ENCODE results near the gene DEPDC1.
"Not testable (repeated sequence)": the region's sequence is repeated elsewhere in the genome, so short reads cannot be mapped to it uniquely, and the experiment has no call there.

The DEPDC1 gene

GRCh38 chr1:68496680-68497357 is at the start of gene DEPDC1:
Gene DEPDC1 (minus strand): TSS chr1:68497082. CDS start chr1:68496999, 83 bp downstream.
- DNase-seq (ENCODE audit: low read depth) = peak; percentile 56

- DNase-seq (ENCODE audit: low read depth) = no peak
Measured at GRCh38 chr1:68544651-68545050, 47.8 kb upstream of the DEPDC1 start.

GRCh38 chr1:68542586-68542985 is 45.7 kb upstream of the DEPDC1 start:
- DNase-seq (ENCODE audit: low read depth) = no peak

- DNase-seq (ENCODE audit: low read depth) = no peak
Measured at GRCh38 chr1:68538941-68539340, 42.1 kb upstream of the DEPDC1 start.

GRCh38 chr1:68528243-68528642 is 31.4 kb upstream of the DEPDC1 start:
- no peak for DNase-seq (ENCODE audit: low read depth)

- DNase-seq (ENCODE audit: low read depth) = no peak
Measured at GRCh38 chr1:68525781-68526180, 28.9 kb upstream of the DEPDC1 start.

GRCh38 chr1:68521286-68521685 is 24.4 kb upstream of the DEPDC1 start:
- no peak for DNase-seq (ENCODE audit: low read depth)

- no peak for DNase-seq (ENCODE audit: low read depth)
Measured at GRCh38 chr1:68516066-68516465, 19.2 kb upstream of the DEPDC1 start.

GRCh38 chr1:68511254-68511653 is 14.4 kb upstream of the DEPDC1 start:
- DNase-seq (ENCODE audit: low read depth) = no peak

- DNase-seq (ENCODE audit: low read depth) = no peak
Measured at GRCh38 chr1:68506386-68506785, 9.5 kb upstream of the DEPDC1 start.

- DNase-seq (ENCODE audit: low read depth) = no peak
Measured at GRCh38 chr1:68503085-68503484, 6.2 kb upstream of the DEPDC1 start.

GRCh38 chr1:68497358-68497698 is 446 bp upstream of the DEPDC1 start:
- no peak for DNase-seq (ENCODE audit: low read depth)

GRCh38 chr1:68495968-68496679 is 758 bp downstream of the DEPDC1 start:
- DNase-seq (ENCODE audit: low read depth) = no peak

- no peak for DNase-seq (ENCODE audit: low read depth)
Measured at GRCh38 chr1:68495532-68495931, 1.4 kb downstream of the DEPDC1 start.

- DNase-seq (ENCODE audit: low read depth) = no peak
Measured at GRCh38 chr1:68493193-68493592, 3.7 kb downstream of the DEPDC1 start.

- DNase-seq (ENCODE audit: low read depth) = not testable (repeated sequence)
Measured at GRCh38 chr1:68492255-68492654, 4.6 kb downstream of the DEPDC1 start.

GRCh38 chr1:68490046-68490651 is 6.7 kb downstream of the DEPDC1 start:
- DNase-seq (ENCODE audit: low read depth) = no peak

- DNase-seq (ENCODE audit: low read depth) = no peak
Measured at GRCh38 chr1:68485431-68486022, 11.4 kb downstream of the DEPDC1 start.

GRCh38 chr1:68484618-68485017 is 12.3 kb downstream of the DEPDC1 start:
- DNase-seq (ENCODE audit: low read depth) = no peak

- no peak for DNase-seq (ENCODE audit: low read depth)
Measured at GRCh38 chr1:68481041-68481440, 15.8 kb downstream of the DEPDC1 start.

- no peak for DNase-seq (ENCODE audit: low read depth)
Measured at GRCh38 chr1:68479501-68479900, 17.4 kb downstream of the DEPDC1 start.

GRCh38 chr1:68478662-68479061 is 18.2 kb downstream of the DEPDC1 start:
- no peak for DNase-seq (ENCODE audit: low read depth)

GRCh38 chr1:68476626-68477025 is 20.3 kb downstream of the DEPDC1 start:
- not testable (repeated sequence) for DNase-seq (ENCODE audit: low read depth)
